Smooth muscle cell of bladder (primary cell): ENCODE measurements around the gene OXLD1. TPM values are rescaled to one million over a fixed set of nuclear protein-coding genes. Genes with fewer than 3 reads are reported as not detected.

Experiments used
- total RNA-seq: library from RNA; depleted of rRNA; stranded (reverse); fragments of >200 nt; gene quantifications from 2 replicates; pipeline ENCODE4 v1.2.3, GENCODE V29; 2014

The OXLD1 gene
- total RNA-seq: 30.7 and 33.1 TPM in 2 replicates

GRCh38 chr17:81666342-81667191 lies at the start of gene OXLD1, which contains the start of gene CCDC137:
TSS of gene OXLD1 (minus strand) at chr17:81666605. CDS start at chr17:81666577, 28 bp downstream.
TSS of gene CCDC137 (plus strand) at chr17:81666737. CDS start at chr17:81666767, 30 bp downstream.

GRCh38 chr17:81711814-81712467 lies 45.5 kb upstream of the OXLD1 start, which contains the start of gene SLC25A10:
TSS of gene SLC25A10 (plus strand) at chr17:81712284. CDS start at chr17:81712427, 143 bp downstream.

GRCh38 chr17:81702934-81703746 lies 36.7 kb upstream of the OXLD1 start, which contains the start of gene MRPL12:
TSS of gene MRPL12 (plus strand) at chr17:81703367. CDS start at chr17:81703502, 135 bp downstream.

GRCh38 chr17:81683584-81684441 lies 17.4 kb upstream of the OXLD1 start, which contains the start of the genes ARL16 and HGS:
TSS of gene ARL16 (minus strand) at chr17:81683797. CDS start at chr17:81683753, 44 bp downstream.
TSS of gene HGS (plus strand) at chr17:81684011. CDS start at chr17:81684067, 56 bp downstream.

GRCh38 chr17:81656118-81656743 lies 10.2 kb downstream of the OXLD1 start, which contains the start of gene PDE6G:
TSS of gene PDE6G (minus strand) at chr17:81656542. CDS start at chr17:81653305, 3,237 bp downstream.

GRCh38 chr17:81636505-81637288 lies 29.7 kb downstream of the OXLD1 start, which contains the start of the genes NPLOC4 and TSPAN10:
TSS of gene NPLOC4 (minus strand) at chr17:81637112. CDS start at chr17:81636930, 182 bp downstream.
TSS of gene TSPAN10 (plus strand) at chr17:81637196. CDS start at chr17:81642413, 5,217 bp downstream.

Other genes with a start within 250 kb of the OXLD1 start
- gene ACTG1, start 153.8 kb downstream of the OXLD1 start, total RNA-seq: 4,498 and 6,265 TPM in 2 replicates
- 0.71 and 1.9 TPM in 2 replicates for gene FSCN2, start 138.2 kb downstream of the OXLD1 start, total RNA-seq
- gene FAAP100, start 114.3 kb downstream of the OXLD1 start, total RNA-seq: 13.2 and 16.7 TPM in 2 replicates
- 49.4 and 70.4 TPM in 2 replicates for gene NPLOC4, start 29.5 kb downstream of the OXLD1 start, total RNA-seq
- 0.57 and 2.1 TPM in 2 replicates for gene TSPAN10, start 29.4 kb downstream of the OXLD1 start, total RNA-seq
- 0.65 TPM in 1 of 2 replicates, not detected in the other for gene PDE6G, start 10.1 kb downstream of the OXLD1 start, total RNA-seq
- 6.5 TPM in 2 replicates for gene CCDC137, start 132 bp upstream of the OXLD1 start, total RNA-seq
- gene ARL16, start 17.2 kb upstream of the OXLD1 start, total RNA-seq: 25.5 and 37.8 TPM in 2 replicates
- gene HGS, start 17.4 kb upstream of the OXLD1 start, total RNA-seq: 54.6 and 69.7 TPM in 2 replicates
- gene MRPL12, start 36.8 kb upstream of the OXLD1 start, total RNA-seq: 5.4 and 6.6 TPM in 2 replicates
- gene SLC25A10, start 45.7 kb upstream of the OXLD1 start, total RNA-seq: 6.1 and 6.3 TPM in 2 replicates
- 0.09 TPM in 1 of 2 replicates, not detected in the other for gene GCGR, start 137.5 kb upstream of the OXLD1 start, total RNA-seq
- gene MCRIP1, start 166.7 kb upstream of the OXLD1 start, total RNA-seq: 78.6 and 95.7 TPM in 2 replicates
- gene PPP1R27, start 168.4 kb upstream of the OXLD1 start, total RNA-seq: not detected in 2 replicates
- gene P4HB, start 193.9 kb upstream of the OXLD1 start, total RNA-seq: 1,172 and 1,485 TPM in 2 replicates
- gene ARHGDIA, start 204.7 kb upstream of the OXLD1 start, total RNA-seq: 48.4 and 63.1 TPM in 2 replicates
- gene ALYREF, start 225.0 kb upstream of the OXLD1 start, total RNA-seq: 109 and 112 TPM in 2 replicates
- gene ANAPC11, start 225.1 kb upstream of the OXLD1 start, total RNA-seq: 198 and 226 TPM in 2 replicates
- gene NPB, start 235.6 kb upstream of the OXLD1 start, total RNA-seq: 0.28 and 0.46 TPM in 2 replicates
- gene PCYT2, start 244.8 kb upstream of the OXLD1 start, total RNA-seq: 61.2 and 81.8 TPM in 2 replicates